GM13977 (cell line): ENCODE measurements around the gene NOVA1.
"Not testable (repeated sequence)": the region's sequence is repeated elsewhere in the genome, so short reads cannot be mapped to it uniquely, and the experiment has no call there.

Experiments
- DNase-seq: peaks from one replicate; pipeline ENCODE4 v3.0.0; 2012; ENCODE audit warnings: low spot score
- CTCF ChIP-seq: IDR thresholded peaks from 2 replicates; pipeline ENCODE4 v1.5.1; 2012; ENCODE audit warnings: mild to moderate bottlenecking, control low read depth; ENCODE audit not compliant: insufficient read depth; ENCODE audit errors: extremely low read depth, missing control alignments
- in situ Hi-C: fragments of 300-500 bp; cut with MboI; formaldehyde crosslinking; loops from one replicate; pipeline ENCODE4 v1.12.0; 2022; ENCODE audit warnings: low sequenced_read_pairs, low pct_unique_long_range_greater_than_20kb, mixed read lengths, inconsistent platforms; ENCODE audit not compliant: unreplicated experiment

Gene NOVA1

GRCh38 chr14:26597589-26598080, at the start of gene NOVA1:
TSS of gene NOVA1 (minus strand) at chr14:26598033. CDS start at chr14:26597436, 597 bp downstream.
- no peak for DNase-seq
- TF ChIP-seq CTCF = no peak
- in situ Hi-C loops = no loop called here

- not testable (repeated sequence) for DNase-seq
Measured at GRCh38 chr14:26645057-26645456, 47.2 kb upstream of the NOVA1 start.

GRCh38 chr14:26636561-26636960, 38.7 kb upstream of the NOVA1 start:
- in situ Hi-C loops = no loop called here
- no peak for DNase-seq
- no peak for TF ChIP-seq CTCF

More at GRCh38 chr14:26645057-26645456, 47.2 kb upstream of the NOVA1 start:
- in situ Hi-C loops = not testable (repeated sequence)

GRCh38 chr14:26634946-26635345, 37.1 kb upstream of the NOVA1 start:
- in situ Hi-C loops, DNase-seq: not testable (repeated sequence)

GRCh38 chr14:26626256-26626655, 28.4 kb upstream of the NOVA1 start:
- DNase-seq = no peak
- no peak for TF ChIP-seq CTCF
- in situ Hi-C loops = no loop called here

- no peak for DNase-seq
- no peak for TF ChIP-seq CTCF
- in situ Hi-C loops = no loop called here
Measured at GRCh38 chr14:26622611-26623010, 24.8 kb upstream of the NOVA1 start.

- in situ Hi-C loops = no loop called here
Measured at GRCh38 chr14:26621807-26622560, 24.2 kb upstream of the NOVA1 start.

More at GRCh38 chr14:26621807-26622560, 24.2 kb upstream of the NOVA1 start:
- no peak for DNase-seq
- no peak for TF ChIP-seq CTCF
